GM21717 (cell line): ENCODE measurements around the gene ME3.
A peak's percentile ranks its signal among the peaks of the same experiment; 100 is the strongest.
"Not testable (repeated sequence)": the region's sequence is repeated elsewhere in the genome, so short reads cannot be mapped to it uniquely, and the experiment has no call there.

ENCODE experiments used
- ATAC-seq: cut with Tn5 transposase; IDR thresholded peaks from one replicate; pipeline ENCODE4 v1.9.1; 2021; ENCODE audit warnings: mild to moderate bottlenecking, moderate library complexity; ENCODE audit not compliant: unreplicated experiment

ME3 gene

GRCh38 chr11:86666193-86666592 is 6.2 kb downstream of the ME3 start:
- ATAC-seq = no peak

GRCh38 chr11:86664930-86665329 is 7.5 kb downstream of the ME3 start:
- ATAC-seq = no peak

DNA sequence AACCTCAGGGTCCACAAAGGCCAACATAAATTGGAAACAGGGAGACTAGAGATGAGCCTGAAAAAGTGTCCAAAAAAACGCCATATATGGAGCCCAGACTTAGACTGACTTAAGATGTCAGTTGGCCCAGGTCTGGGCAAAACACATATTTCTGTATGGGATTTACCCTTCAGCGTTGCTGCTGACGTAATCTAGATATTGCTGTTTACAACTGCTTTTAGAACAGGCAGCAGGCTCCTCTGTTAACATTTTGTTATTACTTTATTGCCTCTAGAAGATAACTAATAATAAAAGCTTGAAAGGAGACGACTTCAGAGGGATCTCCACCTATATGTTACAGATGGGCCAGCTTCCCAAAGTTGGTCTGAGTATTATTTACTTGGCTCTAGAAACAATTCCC is 8.7 kb downstream of the ME3 start:
- ATAC-seq = no peak

GRCh38 chr11:86663291-86663690 is 9.1 kb downstream of the ME3 start:
- no peak for ATAC-seq

- ATAC-seq = no peak
Measured at GRCh38 chr11:86660736-86661135, 11.7 kb downstream of the ME3 start.

GRCh38 chr11:86660088-86660487 is 12.3 kb downstream of the ME3 start:
- no peak for ATAC-seq

GRCh38 chr11:86658534-86658933 is 13.9 kb downstream of the ME3 start:
- ATAC-seq = no peak

GRCh38 chr11:86645212-86645611 is 27.2 kb downstream of the ME3 start:
- not testable (repeated sequence) for ATAC-seq

- ATAC-seq = no peak
Measured at GRCh38 chr11:86644291-86644690, 28.1 kb downstream of the ME3 start.

- no peak for ATAC-seq
Measured at GRCh38 chr11:86641537-86642261, 30.7 kb downstream of the ME3 start.

DNA sequence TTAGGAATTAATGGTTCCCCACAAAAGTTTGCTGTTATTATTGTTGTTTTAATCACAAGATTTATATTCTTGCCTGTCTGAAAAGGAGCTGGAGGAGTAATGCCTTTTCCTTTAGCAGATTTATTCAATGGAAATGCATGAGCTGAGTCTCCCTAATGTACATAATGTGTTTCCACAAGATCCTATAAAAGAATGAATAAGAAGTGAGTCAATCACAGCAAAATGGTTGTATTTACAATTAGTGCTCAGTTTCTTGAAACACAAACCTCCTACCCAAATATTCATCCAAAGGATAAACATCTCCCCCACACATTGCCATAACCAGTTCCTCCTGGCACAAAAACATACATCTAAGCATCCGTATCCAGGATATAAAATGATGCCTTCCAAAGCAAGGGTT is 33.3 kb downstream of the ME3 start:
- ATAC-seq = no peak

DNA sequence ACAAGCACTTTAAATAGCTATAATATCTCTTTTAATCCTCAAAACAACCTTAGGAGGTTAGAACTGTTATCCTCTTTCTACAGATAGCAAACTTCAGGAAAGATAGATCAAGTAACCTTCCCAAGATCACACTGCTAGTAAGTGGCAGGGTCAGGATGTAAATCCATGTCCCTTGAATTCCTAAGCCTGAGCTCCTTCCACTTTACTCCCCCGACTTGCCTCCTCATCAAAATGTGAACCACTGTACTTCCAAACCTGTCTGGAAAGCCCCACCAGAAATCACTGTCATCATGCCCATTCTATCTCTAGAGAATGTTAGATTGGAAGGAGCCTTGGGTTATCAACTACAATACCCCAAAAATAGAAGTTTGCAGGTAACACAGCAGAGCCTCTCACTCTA is 33.7 kb downstream of the ME3 start:
- no peak for ATAC-seq

DNA sequence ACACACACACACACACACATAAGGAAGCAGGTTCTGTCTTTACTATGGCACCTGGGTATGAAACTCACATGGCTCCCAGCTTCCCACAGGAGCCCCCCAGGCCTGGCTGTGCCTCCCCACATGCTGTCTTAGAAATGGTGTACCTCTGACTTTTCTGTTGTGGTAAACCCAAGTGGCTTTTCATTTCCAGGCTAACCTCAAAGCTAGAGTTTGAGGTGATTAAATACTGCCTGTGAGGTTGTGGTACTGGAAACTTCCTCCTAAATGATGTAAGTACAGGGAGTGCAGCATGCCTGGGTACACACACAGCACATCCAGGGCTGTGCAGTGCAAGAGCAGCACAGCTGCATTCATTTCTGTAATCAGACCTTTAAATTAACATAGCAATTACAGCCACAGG is 34.4 kb downstream of the ME3 start:
- ATAC-seq = no peak

DNA sequence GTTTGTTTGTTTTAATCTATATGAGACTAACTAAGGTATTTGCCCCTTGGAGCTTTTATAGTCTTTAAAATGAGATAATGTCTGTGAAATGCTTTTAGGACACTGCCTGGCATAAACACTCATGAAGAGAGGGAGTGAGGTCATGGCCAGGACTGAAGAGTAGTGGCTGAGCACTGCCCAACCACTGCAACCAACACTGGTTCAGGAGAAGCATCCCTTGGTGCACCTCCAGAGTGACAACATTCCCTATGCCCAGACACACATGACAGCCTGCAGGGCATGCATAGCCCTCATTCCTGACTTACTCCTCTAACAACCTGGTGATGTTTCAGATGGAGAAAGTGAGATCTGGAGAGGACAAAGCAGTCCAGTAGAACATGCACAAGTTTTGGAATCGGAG is 36.1 kb downstream of the ME3 start:
- no peak for ATAC-seq

DNA sequence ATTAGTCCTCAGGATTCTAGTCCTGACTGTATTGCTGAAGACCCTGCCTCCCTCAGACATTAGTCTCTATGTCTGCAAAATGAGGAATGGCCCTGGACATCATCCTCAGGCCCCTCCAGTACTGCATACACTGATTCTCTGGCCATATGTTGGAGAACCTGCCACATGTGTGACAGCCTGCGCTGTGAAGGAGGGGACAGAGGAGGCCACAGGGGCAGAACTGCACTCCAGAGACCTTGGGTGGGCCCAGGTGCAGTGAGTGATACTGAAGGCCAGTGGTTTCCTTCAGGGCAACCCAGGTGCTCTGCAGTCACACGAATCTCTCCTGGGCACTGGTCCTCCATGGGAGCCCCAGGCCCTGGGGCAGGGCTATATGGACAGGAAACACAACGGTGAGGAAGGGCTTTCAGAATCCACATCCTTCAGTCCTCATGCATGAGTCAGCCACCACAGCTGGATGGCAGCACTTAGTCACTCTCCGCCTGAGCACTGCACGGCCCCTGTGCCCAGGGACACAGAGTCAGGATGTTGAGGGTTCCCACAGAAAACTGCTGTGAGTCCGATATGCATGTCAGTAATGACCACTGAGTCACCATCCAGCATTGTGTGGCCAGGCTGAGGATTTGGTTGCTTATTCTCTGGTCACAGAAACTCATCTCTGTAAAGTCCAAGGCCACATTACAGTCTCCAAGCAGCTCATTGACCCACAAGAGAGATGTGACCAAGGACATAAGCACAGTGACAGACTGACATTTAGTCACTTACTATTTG is 39.7 kb downstream of the ME3 start:
- ATAC-seq = no peak

GRCh38 chr11:86630229-86630981 is 42.0 kb downstream of the ME3 start:
- ATAC-seq = no peak

GRCh38 chr11:86629045-86629706 is 43.2 kb downstream of the ME3 start:
- ATAC-seq = no peak

DNA sequence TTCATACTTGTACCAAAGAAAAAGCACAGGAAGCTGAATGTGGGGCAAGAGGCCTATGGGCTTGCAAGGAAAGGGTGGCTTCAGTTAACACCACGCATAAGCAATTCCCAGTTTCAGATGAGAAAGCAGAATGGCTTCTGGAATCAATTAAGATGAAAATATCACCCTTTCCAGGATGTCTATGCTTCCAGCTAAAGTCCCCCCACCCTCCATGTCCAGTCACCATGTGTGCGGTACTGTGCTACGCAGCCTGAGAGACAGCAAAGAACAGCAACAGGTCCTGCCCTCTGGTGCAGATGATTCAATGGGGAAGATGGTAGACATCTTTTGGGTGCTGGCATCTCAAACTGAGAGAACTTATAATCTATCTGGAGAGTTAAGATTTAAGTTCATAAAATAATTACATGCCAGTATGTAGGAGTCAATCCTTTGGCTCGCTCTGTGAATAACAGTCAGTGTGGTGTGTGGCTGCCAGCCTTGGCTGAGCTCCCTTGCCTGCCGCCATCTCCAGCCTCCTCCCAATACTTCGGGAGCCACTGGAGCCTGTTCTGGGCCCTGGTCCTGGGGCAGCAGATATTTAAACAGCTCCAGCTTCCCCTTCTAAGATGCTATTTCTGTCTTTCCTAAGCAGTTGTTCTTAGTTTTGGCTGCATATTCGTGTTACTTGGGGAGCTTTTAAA is 44.5 kb downstream of the ME3 start:
- no peak for ATAC-seq

DNA sequence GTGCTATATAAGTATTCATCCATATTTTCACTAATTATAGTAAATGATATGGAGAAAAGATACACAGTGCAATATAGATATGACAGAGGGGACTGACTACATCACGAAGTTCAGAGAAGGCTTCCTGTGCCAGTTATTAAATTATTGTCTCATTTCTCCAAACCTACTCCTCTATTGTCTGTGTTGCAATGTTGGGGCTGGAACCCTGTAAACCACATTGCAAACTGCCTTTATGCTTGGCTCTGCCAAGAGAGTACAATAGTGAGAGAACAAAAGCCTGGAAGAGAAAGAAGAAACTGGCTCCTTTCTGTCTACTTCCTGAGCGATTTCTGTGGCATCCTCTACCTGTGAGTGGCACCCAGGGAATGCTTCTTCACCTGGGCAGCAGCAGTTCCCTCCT is 46.4 kb downstream of the ME3 start:
- ATAC-seq = peak; percentile 26

- peak; percentile 78 for ATAC-seq
Measured at GRCh38 chr11:86625544-86625943, 46.9 kb downstream of the ME3 start.

- ATAC-seq = no peak
Measured at GRCh38 chr11:86624366-86624765, 48.0 kb downstream of the ME3 start.
